ENCODE measurements around the gene TMEM26.

TMEM26 gene

DNA sequence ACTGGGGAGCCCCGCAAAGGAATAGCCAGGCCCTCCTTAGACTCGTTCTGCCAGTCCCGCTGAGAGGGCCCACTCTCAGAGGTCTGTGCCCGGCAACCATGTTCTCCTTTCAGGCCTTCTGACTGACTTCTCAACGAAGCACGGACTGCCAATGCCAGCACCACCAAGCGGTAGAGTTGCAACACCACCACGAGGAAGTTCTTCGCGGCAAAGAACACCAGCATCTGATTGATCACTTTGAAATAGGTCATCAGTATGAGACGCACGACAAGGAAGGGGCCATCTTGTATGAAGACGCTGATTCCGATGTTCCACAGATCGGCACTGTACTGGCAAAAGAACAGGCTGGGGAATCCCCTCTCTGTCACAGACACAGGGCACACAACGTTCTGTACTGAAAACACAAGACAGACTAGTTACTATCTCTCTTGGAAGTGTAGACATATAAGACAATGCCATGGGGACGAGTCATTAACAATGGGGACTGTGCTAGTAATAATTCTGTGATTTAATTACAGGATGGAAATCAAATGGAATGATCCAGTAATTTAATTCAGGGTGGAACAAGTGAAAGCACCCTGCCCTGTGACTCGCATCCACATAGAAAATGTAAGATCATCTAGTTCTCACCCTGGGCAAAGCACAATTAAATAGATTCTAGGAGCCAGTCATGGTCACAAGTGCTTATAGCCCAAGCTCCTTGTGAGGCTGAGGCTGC lies 42.7 kb downstream of the TMEM26 start (continued):
- TF ChIP-seq ZNF565 (CRISPR knock-in tag; conservative IDR thresholded peaks at IDR 0.05; ENCODE audit: low read depth) (no peak), ESRRG (CRISPR knock-in tag; IDR thresholded peaks at IDR 0.05) (no peak), RARB (CRISPR knock-in tag; IDR thresholded peaks at IDR 0.05) (no peak), ZFP30 (CRISPR knock-in tag; IDR thresholded peaks at IDR 0.05) (no peak)
- TF ChIP-seq, protein P1, sequence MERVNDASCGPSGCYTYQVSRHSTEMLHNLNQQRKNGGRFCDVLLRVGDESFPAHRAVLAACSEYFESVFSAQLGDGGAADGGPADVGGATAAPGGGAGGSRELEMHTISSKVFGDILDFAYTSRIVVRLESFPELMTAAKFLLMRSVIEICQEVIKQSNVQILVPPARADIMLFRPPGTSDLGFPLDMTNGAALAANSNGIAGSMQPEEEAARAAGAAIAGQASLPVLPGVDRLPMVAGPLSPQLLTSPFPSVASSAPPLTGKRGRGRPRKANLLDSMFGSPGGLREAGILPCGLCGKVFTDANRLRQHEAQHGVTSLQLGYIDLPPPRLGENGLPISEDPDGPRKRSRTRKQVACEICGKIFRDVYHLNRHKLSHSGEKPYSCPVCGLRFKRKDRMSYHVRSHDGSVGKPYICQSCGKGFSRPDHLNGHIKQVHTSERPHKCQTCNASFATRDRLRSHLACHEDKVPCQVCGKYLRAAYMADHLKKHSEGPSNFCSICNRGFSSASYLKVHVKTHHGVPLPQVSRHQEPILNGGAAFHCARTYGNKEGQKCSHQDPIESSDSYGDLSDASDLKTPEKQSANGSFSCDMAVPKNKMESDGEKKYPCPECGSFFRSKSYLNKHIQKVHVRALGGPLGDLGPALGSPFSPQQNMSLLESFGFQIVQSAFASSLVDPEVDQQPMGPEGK (CRISPR knock-in tag; IDR thresholded peaks at IDR 0.05; ENCODE audit: borderline replicate concordance), result no peak

- no peak for TF ChIP-seq ISL1 (CRISPR knock-in tag; IDR thresholded peaks at IDR 0.05)
- no peak for TF ChIP-seq ARNTL (CRISPR knock-in tag; IDR thresholded peaks at IDR 0.05; ENCODE audit: borderline replicate concordance, low read depth)
- no peak for TF ChIP-seq ZNF8 (CRISPR knock-in tag; IDR thresholded peaks at IDR 0.05)
- TF ChIP-seq, protein P2, sequence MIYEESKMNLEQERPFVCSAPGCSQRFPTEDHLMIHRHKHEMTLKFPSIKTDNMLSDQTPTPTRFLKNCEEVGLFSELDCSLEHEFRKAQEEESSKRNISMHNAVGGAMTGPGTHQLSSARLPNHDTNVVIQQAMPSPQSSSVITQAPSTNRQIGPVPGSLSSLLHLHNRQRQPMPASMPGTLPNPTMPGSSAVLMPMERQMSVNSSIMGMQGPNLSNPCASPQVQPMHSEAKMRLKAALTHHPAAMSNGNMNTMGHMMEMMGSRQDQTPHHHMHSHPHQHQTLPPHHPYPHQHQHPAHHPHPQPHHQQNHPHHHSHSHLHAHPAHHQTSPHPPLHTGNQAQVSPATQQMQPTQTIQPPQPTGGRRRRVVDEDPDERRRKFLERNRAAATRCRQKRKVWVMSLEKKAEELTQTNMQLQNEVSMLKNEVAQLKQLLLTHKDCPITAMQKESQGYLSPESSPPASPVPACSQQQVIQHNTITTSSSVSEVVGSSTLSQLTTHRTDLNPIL (CRISPR knock-in tag; IDR thresholded peaks at IDR 0.05; ENCODE audit: low read depth), result no peak
- no peak for TF ChIP-seq ZNF70 (CRISPR knock-in tag; IDR thresholded peaks at IDR 0.05)
- TF ChIP-seq, protein P3, sequence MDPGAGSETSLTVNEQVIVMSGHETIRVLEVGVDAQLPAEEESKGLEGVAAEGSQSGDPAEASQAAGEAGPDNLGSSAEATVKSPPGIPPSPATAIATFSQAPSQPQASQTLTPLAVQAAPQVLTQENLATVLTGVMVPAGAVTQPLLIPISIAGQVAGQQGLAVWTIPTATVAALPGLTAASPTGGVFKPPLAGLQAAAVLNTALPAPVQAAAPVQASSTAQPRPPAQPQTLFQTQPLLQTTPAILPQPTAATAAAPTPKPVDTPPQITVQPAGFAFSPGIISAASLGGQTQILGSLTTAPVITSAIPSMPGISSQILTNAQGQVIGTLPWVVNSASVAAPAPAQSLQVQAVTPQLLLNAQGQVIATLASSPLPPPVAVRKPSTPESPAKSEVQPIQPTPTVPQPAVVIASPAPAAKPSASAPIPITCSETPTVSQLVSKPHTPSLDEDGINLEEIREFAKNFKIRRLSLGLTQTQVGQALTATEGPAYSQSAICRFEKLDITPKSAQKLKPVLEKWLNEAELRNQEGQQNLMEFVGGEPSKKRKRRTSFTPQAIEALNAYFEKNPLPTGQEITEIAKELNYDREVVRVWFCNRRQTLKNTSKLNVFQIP (CRISPR knock-in tag; IDR thresholded peaks at IDR 0.05; ENCODE audit: borderline replicate concordance, low read depth), result no peak
- no peak for TF ChIP-seq ZNF565 (CRISPR knock-in tag; conservative IDR thresholded peaks at IDR 0.05; ENCODE audit: low read depth)
- no peak for TF ChIP-seq PPARA (CRISPR knock-in tag; IDR thresholded peaks at IDR 0.05; ENCODE audit: borderline replicate concordance)
- no peak for TF ChIP-seq CSDC2 (CRISPR knock-in tag; IDR thresholded peaks at IDR 0.05)
- no peak for TF ChIP-seq TOX (CRISPR knock-in tag; IDR thresholded peaks at IDR 0.05; ENCODE audit: borderline replicate concordance)
- no peak for TF ChIP-seq RARB (CRISPR knock-in tag; IDR thresholded peaks at IDR 0.05)
- no peak for TF ChIP-seq CSRNP3 (CRISPR knock-in tag; IDR thresholded peaks at IDR 0.05)
- no peak for TF ChIP-seq TCF4 (CRISPR knock-in tag; IDR thresholded peaks at IDR 0.05; ENCODE audit: borderline replicate concordance)
- TF ChIP-seq GLIS3 (CRISPR knock-in tag; IDR thresholded peaks at IDR 0.05), result no peak
- TF ChIP-seq ZC3H10 (CRISPR knock-in tag; IDR thresholded peaks at IDR 0.05), result no peak
- no peak for ATAC-seq
Observed at GRCh38 chr10:61409157-61409556, 44.0 kb downstream of the TMEM26 start.

GRCh38 chr10:61408105-61408504 lies 45.1 kb downstream of the TMEM26 start:
- TF ChIP-seq, protein P3 (CRISPR knock-in tag; IDR thresholded peaks at IDR 0.05; ENCODE audit: borderline replicate concordance, low read depth), result no peak
- TF ChIP-seq CSRNP3 (CRISPR knock-in tag; IDR thresholded peaks at IDR 0.05) (no peak), ZNF8 (CRISPR knock-in tag; IDR thresholded peaks at IDR 0.05) (no peak), ZFP30 (CRISPR knock-in tag; IDR thresholded peaks at IDR 0.05) (no peak), ESRRG (CRISPR knock-in tag; IDR thresholded peaks at IDR 0.05) (no peak), SNAI2 (CRISPR knock-in tag; IDR thresholded peaks at IDR 0.05) (no peak), TCF4 (CRISPR knock-in tag; IDR thresholded peaks at IDR 0.05; ENCODE audit: borderline replicate concordance) (no peak), ARNTL (CRISPR knock-in tag; IDR thresholded peaks at IDR 0.05; ENCODE audit: borderline replicate concordance, low read depth) (no peak), ISL1 (CRISPR knock-in tag; IDR thresholded peaks at IDR 0.05) (no peak), ZNF565 (CRISPR knock-in tag; conservative IDR thresholded peaks at IDR 0.05; ENCODE audit: low read depth) (no peak), BACH2 (CRISPR knock-in tag; IDR thresholded peaks at IDR 0.05; ENCODE audit: borderline replicate concordance) (no peak), GLIS3 (CRISPR knock-in tag; IDR thresholded peaks at IDR 0.05) (no peak), PPARA (CRISPR knock-in tag; IDR thresholded peaks at IDR 0.05; ENCODE audit: borderline replicate concordance) (no peak), OSR1 (CRISPR knock-in tag; IDR thresholded peaks at IDR 0.05) (no peak), CSDC2 (CRISPR knock-in tag; IDR thresholded peaks at IDR 0.05) (no peak), TOX (CRISPR knock-in tag; IDR thresholded peaks at IDR 0.05; ENCODE audit: borderline replicate concordance) (no peak)
- TF ChIP-seq, protein P1 (CRISPR knock-in tag; IDR thresholded peaks at IDR 0.05; ENCODE audit: borderline replicate concordance), result no peak
- TF ChIP-seq, protein P2 (CRISPR knock-in tag; IDR thresholded peaks at IDR 0.05; ENCODE audit: low read depth), result no peak
- ATAC-seq, result no peak
